Activated CD4-positive, alpha-beta T cell treated with anti-CD3 and anti-CD28 coated beads for 24 hours (primary cell): ENCODE results near the gene ATP12A.

ENCODE experiments used
- DNase-seq, 2 donors: peaks; one replicate each; pipeline ENCODE4 v3.0.0-alpha.2; 2020; ENCODE audit warnings: low read depth in 2 of 2

The ATP12A gene

GRCh38 chr13:24680258-24680920 lies at the start of gene ATP12A:
ATP12A (plus strand) TSS chr13:24680408; CDS start chr13:24680744, 336 bp downstream.
- no peak for DNase-seq

GRCh38 chr13:24630851-24631620 lies 49.2 kb upstream of the ATP12A start:
- DNase-seq, result no peak

- DNase-seq, result no peak
Measured at GRCh38 chr13:24631922-24632321, 48.3 kb upstream of the ATP12A start.

DNA sequence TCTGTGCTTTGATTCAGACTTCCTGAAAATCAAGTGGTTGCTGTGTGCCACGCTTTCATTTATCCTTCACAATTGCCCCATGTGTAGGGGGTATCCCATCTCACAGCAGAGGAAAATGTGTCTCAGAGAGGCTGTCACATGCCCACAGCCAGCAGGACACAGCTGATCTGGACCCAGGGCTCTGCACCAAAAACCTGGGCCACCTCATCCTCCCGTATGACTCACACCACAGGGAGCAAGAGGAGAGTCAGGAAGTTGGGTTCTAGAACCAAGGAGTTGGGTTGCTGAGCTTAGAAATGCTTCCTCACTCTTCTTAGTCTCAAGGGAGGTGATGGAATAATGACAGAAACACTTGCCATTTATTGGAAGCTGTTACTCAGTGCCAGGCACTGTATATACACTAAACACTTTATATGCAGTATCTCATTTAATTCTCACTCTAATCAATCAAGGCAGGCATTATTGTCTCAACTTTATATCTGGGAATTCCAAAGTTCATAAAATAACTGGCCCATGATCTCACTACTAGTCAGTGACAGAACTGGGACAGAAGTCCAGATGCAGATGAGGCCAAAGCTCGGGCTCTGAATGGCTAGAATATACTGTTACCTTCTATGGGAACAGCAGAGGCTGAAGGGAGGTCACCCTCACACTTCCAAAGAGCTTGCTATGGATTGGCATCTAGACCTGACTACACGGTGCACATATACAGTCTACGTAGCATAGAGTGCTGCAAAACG lies 47.7 kb upstream of the ATP12A start:
- DNase-seq, result no peak

- no peak for DNase-seq
Measured at GRCh38 chr13:24636776-24637175, 43.4 kb upstream of the ATP12A start.

DNA sequence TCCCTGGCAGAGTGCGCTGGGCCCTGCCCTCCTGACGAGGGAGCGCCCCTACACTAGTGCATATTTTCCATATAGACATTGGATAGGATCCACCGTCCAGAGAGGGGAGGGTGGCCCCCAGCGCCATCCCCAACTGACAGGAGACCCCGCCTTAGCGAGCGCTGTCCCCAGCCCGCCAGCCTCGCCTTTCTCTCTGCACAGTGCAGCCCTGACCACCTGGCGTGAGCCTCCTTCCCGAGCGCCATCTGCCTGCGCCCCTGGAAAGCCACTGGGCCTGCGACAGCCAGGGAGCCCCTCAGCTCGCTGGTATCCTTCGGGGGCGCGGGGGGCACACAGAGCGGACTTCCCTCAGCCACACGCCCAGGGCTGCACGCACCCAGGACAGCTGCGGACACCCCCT lies 42.1 kb upstream of the ATP12A start:
- no peak for DNase-seq

DNA sequence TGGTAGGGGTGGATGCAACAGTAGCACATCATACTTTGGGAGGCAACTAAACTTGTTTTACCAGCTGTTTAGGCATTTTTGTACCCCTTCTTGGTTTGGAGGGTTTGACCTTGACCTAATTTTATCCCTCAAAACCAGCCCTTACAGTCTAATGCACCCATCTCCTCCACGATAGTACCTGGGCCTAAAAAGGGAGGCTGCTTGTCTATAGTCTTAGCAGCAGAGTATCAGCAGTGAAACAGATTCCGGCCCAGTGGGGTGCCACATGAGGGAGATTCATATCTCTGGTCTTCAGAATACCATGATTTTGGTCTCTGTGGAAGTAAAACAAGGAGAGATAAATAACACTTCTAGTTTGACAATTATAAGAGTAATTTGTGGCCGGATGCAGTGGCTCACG lies 39.5 kb upstream of the ATP12A start:
- no peak for DNase-seq

- no peak for DNase-seq
Measured at GRCh38 chr13:24642219-24642618, 38.0 kb upstream of the ATP12A start.

- no peak for DNase-seq
Measured at GRCh38 chr13:24644036-24644435, 36.2 kb upstream of the ATP12A start.

GRCh38 chr13:24648271-24648670 lies 31.9 kb upstream of the ATP12A start:
- no peak for DNase-seq

GRCh38 chr13:24648983-24649687 lies 31.1 kb upstream of the ATP12A start:
- DNase-seq, result no peak

GRCh38 chr13:24649688-24650043 lies 30.5 kb upstream of the ATP12A start:
- no peak for DNase-seq

DNA sequence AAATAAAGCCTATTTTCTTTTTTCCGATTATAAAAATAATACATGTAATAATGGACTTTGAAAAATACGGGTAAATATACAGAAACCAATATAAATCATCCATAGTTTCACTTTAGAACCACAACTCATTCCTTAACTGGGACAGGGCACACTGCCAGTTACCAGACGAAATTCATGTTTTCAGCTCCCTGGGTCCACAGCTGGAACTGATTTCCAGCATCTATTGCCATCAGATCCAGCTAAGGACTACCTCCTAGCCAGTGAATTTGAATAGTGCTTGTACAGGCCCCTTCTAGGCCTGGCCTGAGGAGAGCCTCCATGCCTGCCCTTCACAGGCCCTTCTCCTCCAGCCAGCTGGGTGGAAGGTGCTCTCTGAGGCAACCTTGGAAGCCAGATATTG lies 30.0 kb upstream of the ATP12A start:
- DNase-seq, result no peak

DNA sequence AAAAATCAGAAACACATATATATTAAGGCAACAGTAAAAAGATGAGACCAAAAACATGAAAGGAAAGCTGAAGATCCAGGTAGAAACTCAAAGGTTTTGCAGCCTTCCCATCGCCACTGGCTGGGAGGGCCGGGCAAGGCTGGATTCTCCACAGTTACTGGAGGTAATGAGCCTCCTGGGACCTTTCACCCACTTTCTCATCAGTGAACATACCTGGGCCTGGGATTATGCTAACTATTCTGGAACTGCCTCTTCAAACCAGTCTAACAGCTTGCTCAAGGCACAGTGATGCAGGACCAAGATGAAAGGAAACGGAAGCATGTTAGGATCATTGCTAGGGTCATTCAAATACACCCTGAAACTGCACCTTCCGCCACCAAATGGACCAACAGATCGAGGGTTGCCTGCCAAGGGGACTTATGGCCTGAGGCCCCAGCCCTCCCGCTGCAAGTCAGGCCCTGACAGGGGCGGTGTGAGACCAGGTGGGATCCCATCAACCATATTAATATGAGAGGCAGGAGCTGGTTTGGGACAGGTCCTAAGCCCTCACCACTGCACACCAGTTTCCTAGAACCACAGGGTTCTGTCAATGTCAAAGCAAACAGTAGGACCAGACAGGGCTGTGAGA lies 28.4 kb upstream of the ATP12A start:
- no peak for DNase-seq

GRCh38 chr13:24652359-24652758 lies 27.8 kb upstream of the ATP12A start:
- DNase-seq, result no peak

DNA sequence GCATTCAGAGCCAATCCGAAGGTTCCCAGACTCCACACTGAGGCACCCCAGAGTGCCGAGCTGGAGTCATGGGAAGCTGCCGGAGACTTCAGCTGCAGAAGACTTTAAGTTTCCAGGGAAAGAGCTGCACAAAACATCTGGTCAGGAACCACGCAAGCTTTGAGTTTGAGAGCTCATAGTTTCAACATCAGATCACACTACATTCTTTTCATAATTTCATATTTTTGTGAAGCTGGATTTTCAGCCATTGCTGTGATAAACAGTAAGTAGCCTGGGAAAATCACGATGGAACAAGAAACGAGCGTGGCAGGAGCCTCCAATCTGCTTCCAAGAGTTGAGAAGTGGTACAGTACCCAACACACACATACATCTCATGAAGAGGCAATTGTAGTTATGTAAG lies 25.5 kb upstream of the ATP12A start:
- DNase-seq, result no peak

DNA sequence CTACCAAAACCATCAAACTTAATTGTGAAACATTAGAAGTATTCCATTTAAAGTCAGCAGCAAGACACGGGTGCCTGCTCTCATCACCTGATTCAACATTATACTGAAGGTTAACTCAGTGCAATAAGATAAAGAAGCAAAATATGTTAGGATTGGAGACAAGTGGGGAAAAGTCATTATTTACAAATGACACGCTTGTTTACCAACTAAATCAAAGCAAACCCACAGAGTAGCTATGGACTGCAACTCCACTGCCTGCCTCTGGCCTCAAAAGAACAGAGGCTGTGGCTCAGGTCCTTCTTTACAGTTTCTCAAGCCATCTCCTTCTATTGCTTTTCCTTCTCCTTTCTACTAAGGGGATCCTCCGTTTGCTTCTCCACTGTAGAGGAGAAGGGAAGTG lies 21.0 kb upstream of the ATP12A start:
- DNase-seq, result no peak

- DNase-seq, result no peak
Measured at GRCh38 chr13:24660023-24660741, 20.0 kb upstream of the ATP12A start.

- DNase-seq, result no peak
Measured at GRCh38 chr13:24661713-24662112, 18.5 kb upstream of the ATP12A start.

- no peak for DNase-seq
Measured at GRCh38 chr13:24662195-24663088, 17.8 kb upstream of the ATP12A start.
